Adrenal gland (tissue), 5 donors: ENCODE results near the gene C4B.
A peak's percentile ranks its signal among the peaks of the same experiment; 100 is the strongest.
"Not testable (repeated sequence)": the region's sequence is repeated elsewhere in the genome, so short reads cannot be mapped to it uniquely, and the experiment has no call there.

Experiments used
- POLR2A ChIP-seq, 2 donors: fragments of 450-650 bp; IDR thresholded peaks; one replicate each; pipeline ENCODE4 v1.6.1; 2017; ENCODE audit warnings: antibody characterized with exemption in 2 of 2, mild to moderate bottlenecking in 2 of 2, moderate library complexity in 1 of 2
- TF ChIP-seq, protein P1 (sequence below), 6 experiments: fragments of 450-650 bp in 4 of 6; fragments of 200-600 bp in 2 of 6; sonication (generic) in 1 of 6; IDR thresholded peaks; 1 replicate in 5 of 6; 2 replicates in 1 of 6; pipeline versions ENCODE4 v1.5.1 to v1.8.0; 2016 to 2021; ENCODE audit warnings: antibody characterized with exemption in 6 of 6, mild to moderate bottlenecking in 2 of 6, moderate library complexity in 1 of 6
- donor health status: DM: no; HTN: no; CAD: no.

DNA sequence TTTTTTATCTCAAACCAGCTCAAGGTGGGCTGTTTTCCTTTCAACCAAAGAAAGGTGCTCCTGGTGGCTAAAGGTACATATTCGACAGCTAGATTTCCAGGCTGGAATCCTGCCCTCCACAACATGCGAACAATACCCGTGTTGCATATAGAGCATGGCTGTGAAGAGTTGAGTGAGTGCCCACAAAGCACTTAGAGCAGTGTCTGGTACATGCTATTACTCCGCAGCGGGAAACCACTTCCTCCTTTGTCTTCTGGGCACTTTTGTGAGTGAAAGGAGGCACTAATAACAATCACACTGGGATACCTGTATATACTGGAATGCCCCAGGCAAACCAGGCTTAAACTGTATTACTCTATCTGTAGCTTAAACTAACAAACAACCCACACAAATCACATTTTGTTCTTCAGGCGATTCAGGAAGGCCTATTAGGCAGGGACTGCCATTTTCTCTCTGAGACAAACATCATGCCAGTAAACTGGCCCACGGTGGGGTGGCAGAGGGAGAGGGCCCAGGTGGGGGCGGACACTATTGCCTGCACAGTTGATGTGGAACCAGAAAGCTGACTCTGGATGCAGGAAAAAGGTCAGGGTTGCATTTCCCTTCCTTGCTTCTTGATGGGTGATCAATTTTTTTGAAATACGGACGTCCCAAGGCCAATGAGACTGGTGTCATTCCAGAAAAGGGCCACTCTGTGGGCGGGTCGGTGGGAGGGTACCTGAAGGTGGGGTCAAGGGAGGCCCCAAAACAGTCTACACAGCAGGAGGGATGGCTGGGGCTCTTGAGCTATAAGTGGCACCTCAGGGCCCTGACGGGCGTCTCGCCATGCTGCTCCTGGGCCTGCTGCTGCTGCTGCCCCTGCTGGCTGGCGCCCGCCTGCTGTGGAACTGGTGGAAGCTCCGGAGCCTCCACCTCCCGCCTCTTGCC is 23.3 kb downstream of the C4B start, which contains the start of gene CYP21A2:
- TF ChIP-seq, protein P1, sequence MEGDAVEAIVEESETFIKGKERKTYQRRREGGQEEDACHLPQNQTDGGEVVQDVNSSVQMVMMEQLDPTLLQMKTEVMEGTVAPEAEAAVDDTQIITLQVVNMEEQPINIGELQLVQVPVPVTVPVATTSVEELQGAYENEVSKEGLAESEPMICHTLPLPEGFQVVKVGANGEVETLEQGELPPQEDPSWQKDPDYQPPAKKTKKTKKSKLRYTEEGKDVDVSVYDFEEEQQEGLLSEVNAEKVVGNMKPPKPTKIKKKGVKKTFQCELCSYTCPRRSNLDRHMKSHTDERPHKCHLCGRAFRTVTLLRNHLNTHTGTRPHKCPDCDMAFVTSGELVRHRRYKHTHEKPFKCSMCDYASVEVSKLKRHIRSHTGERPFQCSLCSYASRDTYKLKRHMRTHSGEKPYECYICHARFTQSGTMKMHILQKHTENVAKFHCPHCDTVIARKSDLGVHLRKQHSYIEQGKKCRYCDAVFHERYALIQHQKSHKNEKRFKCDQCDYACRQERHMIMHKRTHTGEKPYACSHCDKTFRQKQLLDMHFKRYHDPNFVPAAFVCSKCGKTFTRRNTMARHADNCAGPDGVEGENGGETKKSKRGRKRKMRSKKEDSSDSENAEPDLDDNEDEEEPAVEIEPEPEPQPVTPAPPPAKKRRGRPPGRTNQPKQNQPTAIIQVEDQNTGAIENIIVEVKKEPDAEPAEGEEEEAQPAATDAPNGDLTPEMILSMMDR (IDR thresholded peaks at IDR 0.05) = not testable (repeated sequence)
- TF ChIP-seq POLR2A (IDR thresholded peaks at IDR 0.05) = peak in 1 of 2 donors; percentile 51
